Hepatocyte (in vitro differentiated cells): Measurements from ENCODE around the gene PPP3CA. TPM values are rescaled to one million over a fixed set of nuclear protein-coding genes. Genes with fewer than 3 reads are reported as not detected.

Source experiments
- DNase-seq: peaks from one replicate; pipeline ENCODE4 v3.0.0-alpha.2; 2016; ENCODE audit warnings: low spot score
- H2AFZ ChIP-seq: fragments of 200-600 bp; sonication (generic); 2 replicates; pipeline ENCODE4 v1.6.0; 2016; ENCODE audit warnings: antibody characterized with exemption, mild to moderate bottlenecking
- H3K27ac ChIP-seq: fragments of 200-600 bp; sonication (generic); 2 replicates; pipeline ENCODE4 v1.5.1; 2016; ENCODE audit warnings: mild to moderate bottlenecking
- H3K27me3 ChIP-seq: fragments of 200-600 bp; sonication (generic); 2 replicates; pipeline ENCODE4 v1.6.1; 2016
- H3K36me3 ChIP-seq: fragments of 200-600 bp; sonication (generic); replicated peaks from 2 replicates; pipeline ENCODE4 v1.5.1; 2016; ENCODE audit warnings: low read depth; ENCODE audit not compliant: insufficient read depth
- H3K4me1 ChIP-seq: fragments of 200-600 bp; sonication (generic); 2 replicates; pipeline ENCODE4 v1.5.1; 2016; ENCODE audit warnings: mild to moderate bottlenecking, moderate library complexity; ENCODE audit not compliant: insufficient read depth
- H3K4me2 ChIP-seq: fragments of 200-600 bp; sonication (generic); 2 replicates; pipeline ENCODE4 v1.6.0; 2016
- H3K4me3 ChIP-seq: fragments of 200-600 bp; sonication (generic); 2 replicates; pipeline ENCODE4 v1.5.1; 2016; ENCODE audit warnings: mild to moderate bottlenecking
- H3K79me2 ChIP-seq: fragments of 200-600 bp; sonication (generic); 2 replicates; pipeline ENCODE4 v1.6.0; 2017; ENCODE audit warnings: mild to moderate bottlenecking
- H3K9me2 ChIP-seq: fragments of 200-600 bp; sonication (generic); replicated peaks from 2 replicates; pipeline ENCODE4 v1.6.0; 2017; ENCODE audit warnings: mild to moderate bottlenecking; ENCODE audit not compliant: insufficient read depth
- H3K9me3 ChIP-seq: fragments of 200-600 bp; sonication (generic); 2 replicates; pipeline ENCODE4 v1.5.1; 2016; ENCODE audit warnings: low read depth, mild to moderate bottlenecking
- H4K20me1 ChIP-seq: fragments of 200-600 bp; sonication (generic); 2 replicates; pipeline ENCODE4 v1.6.0; 2016; ENCODE audit warnings: mild to moderate bottlenecking; ENCODE audit not compliant: insufficient read depth, poor library complexity, severe bottlenecking
- EZH2 ChIP-seq: fragments of 200-600 bp; sonication (generic); IDR thresholded peaks from 2 replicates; pipeline ENCODE4 v1.6.1; 2016; ENCODE audit warnings: antibody characterized with exemption, mild to moderate bottlenecking, borderline replicate concordance
- EZH2phosphoT487 ChIP-seq: fragments of 200-600 bp; sonication (generic); IDR thresholded peaks from one replicate; pipeline ENCODE4 v1.6.1; 2018; ENCODE audit warnings: antibody characterized with exemption, mild to moderate bottlenecking, low read depth, moderate library complexity; ENCODE audit not compliant: unreplicated experiment, severe bottlenecking
- WGBS: methylation state at CpG from one replicate; pipeline ENCODE4 v1.1.6; 2016; ENCODE audit warnings: low lambda C conversion rate; ENCODE audit errors: missing lambda C conversion rate; 5-methylcytosine and 5-hydroxymethylcytosine counted together
- polyA plus RNA-seq: library from polyadenylated mRNA; unstranded; fragments of >200 nt; fragmentation: Nextera tagmentation; extraction: Ambion mirVana; gene quantifications from 2 replicates; pipeline ENCODE4 v1.2.1, GENCODE V29; 2016
- total RNA-seq: library from RNA; depleted of rRNA; stranded (reverse); fragments of >200 nt; gene quantifications from 2 replicates; pipeline ENCODE4 v1.2.3, GENCODE V29; 2014
- TF ChIP-seq, protein P1 (sequence below): fragments of 200-600 bp; sonication (generic); IDR thresholded peaks from 2 replicates; pipeline ENCODE4 v1.5.1; 2016; ENCODE audit warnings: antibody characterized with exemption, mild to moderate bottlenecking; ENCODE audit not compliant: poor library complexity

PPP3CA gene
- total and polyA plus RNA-seq, 2 experiments from 2014 or later: 12.9 to 49.5 TPM

DNA sequence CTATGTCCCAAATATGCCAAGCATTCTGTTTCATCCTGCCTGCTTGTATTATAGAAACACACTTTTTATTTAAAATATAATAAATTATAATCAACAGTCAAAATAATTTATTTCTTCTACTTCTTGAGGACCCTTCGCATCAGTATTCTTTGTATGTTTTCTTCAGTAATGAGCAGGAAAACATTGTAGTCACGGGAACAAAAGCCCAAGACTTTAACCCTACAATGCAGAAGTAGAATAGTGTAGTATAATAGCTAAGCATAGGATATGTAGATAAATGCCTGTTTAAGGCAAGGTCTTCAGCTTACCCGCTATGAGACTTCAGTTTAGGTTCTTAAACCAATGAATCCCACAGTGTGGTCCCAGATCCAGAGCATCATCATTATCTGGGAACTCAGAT is 156.6 kb downstream of the PPP3CA start:
- TF ChIP-seq EZH2: no peak
- TF ChIP-seq EZH2phosphoT487: no peak
- TF ChIP-seq, protein P1, sequence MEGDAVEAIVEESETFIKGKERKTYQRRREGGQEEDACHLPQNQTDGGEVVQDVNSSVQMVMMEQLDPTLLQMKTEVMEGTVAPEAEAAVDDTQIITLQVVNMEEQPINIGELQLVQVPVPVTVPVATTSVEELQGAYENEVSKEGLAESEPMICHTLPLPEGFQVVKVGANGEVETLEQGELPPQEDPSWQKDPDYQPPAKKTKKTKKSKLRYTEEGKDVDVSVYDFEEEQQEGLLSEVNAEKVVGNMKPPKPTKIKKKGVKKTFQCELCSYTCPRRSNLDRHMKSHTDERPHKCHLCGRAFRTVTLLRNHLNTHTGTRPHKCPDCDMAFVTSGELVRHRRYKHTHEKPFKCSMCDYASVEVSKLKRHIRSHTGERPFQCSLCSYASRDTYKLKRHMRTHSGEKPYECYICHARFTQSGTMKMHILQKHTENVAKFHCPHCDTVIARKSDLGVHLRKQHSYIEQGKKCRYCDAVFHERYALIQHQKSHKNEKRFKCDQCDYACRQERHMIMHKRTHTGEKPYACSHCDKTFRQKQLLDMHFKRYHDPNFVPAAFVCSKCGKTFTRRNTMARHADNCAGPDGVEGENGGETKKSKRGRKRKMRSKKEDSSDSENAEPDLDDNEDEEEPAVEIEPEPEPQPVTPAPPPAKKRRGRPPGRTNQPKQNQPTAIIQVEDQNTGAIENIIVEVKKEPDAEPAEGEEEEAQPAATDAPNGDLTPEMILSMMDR: no peak
- Histone ChIP-seq H3K9me3 (no peaks in the 10 kb centered on the region), H3K9me2 (no peaks in the 10 kb centered on the region), H3K4me3 (no peak overlapping the region), H3K4me1 (peaks cover 10% of the 10 kb centered on the region), H3K27ac (no peak overlapping the region), H3K27me3 (no peaks in the 10 kb centered on the region), H3K36me3 (no peaks in the 10 kb centered on the region), H3K4me2 (no peak overlapping the region), H4K20me1 (no peaks in the 10 kb centered on the region), H2AFZ (no peak overlapping the region), H3K79me2 (peaks cover 19% of the 10 kb centered on the region)
- WGBS: 96% methylated on average over 3 of the region's 3 CpGs
- no peak for DNase-seq

DNA sequence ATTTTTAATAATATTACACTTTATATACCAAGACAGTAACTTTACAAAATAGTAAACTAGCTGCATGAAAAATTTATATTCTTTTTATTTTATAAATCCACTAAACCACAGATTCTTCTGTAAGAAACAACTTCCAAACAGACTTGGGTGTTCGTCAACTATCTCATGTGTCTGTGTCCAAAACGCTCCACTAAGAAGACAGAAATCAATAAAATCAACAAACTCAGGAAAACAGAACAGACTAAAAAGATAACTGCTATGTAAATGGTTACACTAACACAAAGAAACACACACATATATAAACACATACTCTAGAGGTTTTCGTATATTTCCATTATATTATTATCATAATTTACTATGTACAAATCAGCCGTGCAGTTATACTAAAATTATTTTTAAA is 158.4 kb downstream of the PPP3CA start:
- peaks cover 10% of the 10 kb centered on the region for H3K79me2 ChIP-seq
- H4K20me1 ChIP-seq: no peaks in the 10 kb centered on the region
- DNase-seq: no peak
- H3K4me3 ChIP-seq: no peak overlapping the region
- peaks cover 10% of the 10 kb centered on the region for H3K4me1 ChIP-seq
- WGBS: 68% methylated on average over 4 of the region's 4 CpGs
- H2AFZ ChIP-seq: no peak overlapping the region
- no peaks in the 10 kb centered on the region for H3K9me2 ChIP-seq
- no peaks in the 10 kb centered on the region for H3K36me3 ChIP-seq
- no peak overlapping the region for H3K27ac ChIP-seq
- no peaks in the 10 kb centered on the region for H3K9me3 ChIP-seq
- TF ChIP-seq, protein P1: no peak
- TF ChIP-seq EZH2phosphoT487 (no peak), EZH2 (no peak)
- no peaks in the 10 kb centered on the region for H3K27me3 ChIP-seq
- H3K4me2 ChIP-seq: no peak overlapping the region

GRCh38 chr4:101187841-101188240 is 159.5 kb downstream of the PPP3CA start:
- Histone ChIP-seq H4K20me1 (no peaks in the 10 kb centered on the region), H3K9me2 (no peaks in the 10 kb centered on the region), H3K36me3 (no peaks in the 10 kb centered on the region), H3K79me2 (peaks cover 9% of the 10 kb centered on the region), H3K4me1 (peaks cover 10% of the 10 kb centered on the region), H3K27me3 (no peaks in the 10 kb centered on the region), H3K9me3 (no peaks in the 10 kb centered on the region), H3K27ac (no peak overlapping the region), H2AFZ (no peak overlapping the region), H3K4me2 (no peak overlapping the region), H3K4me3 (no peak overlapping the region)
- DNase-seq: no peak
- TF ChIP-seq, protein P1: no peak
- no peak for TF ChIP-seq EZH2
- no peak for TF ChIP-seq EZH2phosphoT487
- 91% methylated on average over 5 of the region's 5 CpGs for WGBS
